AG09319 (cell line): Measurements from ENCODE around the gene HDAC9.

Experiments used
- DNase-seq: peaks from one replicate; pipeline ENCODE4 v3.0.0-alpha.2; 2010; ENCODE audit warnings: low read depth; ENCODE audit errors: extremely low read depth
- CTCF ChIP-seq: IDR thresholded peaks from 2 replicates; pipeline ENCODE4 v1.5.1; 2011; ENCODE audit warnings: low read depth, mild to moderate bottlenecking, inconsistent platforms, low read length, moderate library complexity

Gene HDAC9

GRCh38 chr7:18756378-18757050 is 261.0 kb downstream of the HDAC9 start:
- TF ChIP-seq CTCF: no peak
- DNase-seq: no peak

GRCh38 chr7:18760046-18760445 is 264.5 kb downstream of the HDAC9 start:
- no peak for TF ChIP-seq CTCF

GRCh38 chr7:18760631-18761445 is 265.3 kb downstream of the HDAC9 start:
- TF ChIP-seq CTCF: no peak
- DNase-seq: no peak

More at GRCh38 chr7:18760046-18760445, 264.5 kb downstream of the HDAC9 start:
- no peak for DNase-seq

GRCh38 chr7:18762189-18762588 is 266.6 kb downstream of the HDAC9 start:
- no peak for TF ChIP-seq CTCF
- no peak for DNase-seq

- TF ChIP-seq CTCF: no peak
- DNase-seq: no peak
Observed at GRCh38 chr7:18768256-18768655, 272.7 kb downstream of the HDAC9 start.

GRCh38 chr7:18770154-18770811 is 274.7 kb downstream of the HDAC9 start:
- no peak for DNase-seq
- TF ChIP-seq CTCF: no peak

- no peak for DNase-seq
- TF ChIP-seq CTCF: no peak
Observed at GRCh38 chr7:18770822-18771221, 275.3 kb downstream of the HDAC9 start.
